Choroid plexus epithelial cell (primary cell): ENCODE measurements around the gene MTSS2.

Experiments used
- DNase-seq: peaks from one replicate; pipeline ENCODE4 v3.0.0-alpha.2; 2010; ENCODE audit warnings: low read depth
- H3K4me3 ChIP-seq: 2 replicates; pipeline ENCODE4 v1.5.1; 2011; ENCODE audit warnings: low read depth, mild to moderate bottlenecking, control low read depth, low read length, moderate library complexity
- TF ChIP-seq, protein P1 (sequence below): conservative IDR thresholded peaks from 2 replicates; pipeline ENCODE4 v1.5.1; 2011; ENCODE audit warnings: low read depth, mild to moderate bottlenecking, control low read depth, inconsistent platforms, low read length, moderate library complexity

The MTSS2 gene

DNA sequence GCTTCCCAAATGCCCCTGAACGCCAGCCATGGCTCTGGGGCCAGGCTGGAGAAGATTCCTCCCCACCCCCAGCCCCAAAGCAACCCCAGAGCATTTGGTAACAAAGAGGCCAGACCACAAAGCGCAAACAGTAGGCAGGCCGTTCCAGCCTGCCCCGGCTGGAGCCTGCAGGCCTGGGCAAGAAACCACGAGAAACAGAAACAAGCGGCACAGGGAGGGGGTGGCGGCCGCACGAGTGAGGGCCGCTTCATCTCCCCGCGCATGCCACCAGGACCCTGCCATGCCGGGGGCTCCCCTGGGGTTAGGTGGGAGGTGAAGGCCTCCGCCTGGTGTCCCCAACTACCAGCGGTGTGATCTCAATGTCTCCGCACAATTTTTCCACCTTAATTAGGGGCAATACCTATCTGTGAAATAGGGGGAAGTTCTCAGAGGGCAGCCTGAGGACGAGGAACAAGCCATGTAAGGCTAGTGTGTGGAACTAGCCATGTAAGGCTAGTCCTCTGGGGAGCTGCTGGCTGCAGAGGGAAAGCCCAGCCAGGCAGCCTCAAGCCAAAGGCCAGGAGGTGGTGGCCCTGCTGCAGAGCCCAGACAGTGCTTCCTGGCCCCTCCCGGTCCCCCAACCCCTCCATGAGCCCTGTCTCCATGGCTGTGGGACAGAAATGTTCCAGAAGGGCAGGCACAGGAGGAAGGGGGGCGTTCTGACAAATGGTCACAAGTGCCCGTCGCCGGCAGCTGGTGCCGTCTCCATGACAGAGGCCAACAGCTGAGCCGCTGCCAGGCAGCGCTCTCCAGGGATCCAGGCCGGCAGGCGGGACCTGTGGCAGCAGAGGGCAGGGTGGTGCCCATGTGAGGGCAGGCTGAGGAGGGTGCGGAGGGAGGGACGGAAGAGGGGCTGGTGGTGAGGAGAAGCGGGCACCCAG lies 14.5 kb upstream of the MTSS2 start:
- DNase-seq = no peak
- no peak overlapping the region for H3K4me3 ChIP-seq
- TF ChIP-seq, protein P1, sequence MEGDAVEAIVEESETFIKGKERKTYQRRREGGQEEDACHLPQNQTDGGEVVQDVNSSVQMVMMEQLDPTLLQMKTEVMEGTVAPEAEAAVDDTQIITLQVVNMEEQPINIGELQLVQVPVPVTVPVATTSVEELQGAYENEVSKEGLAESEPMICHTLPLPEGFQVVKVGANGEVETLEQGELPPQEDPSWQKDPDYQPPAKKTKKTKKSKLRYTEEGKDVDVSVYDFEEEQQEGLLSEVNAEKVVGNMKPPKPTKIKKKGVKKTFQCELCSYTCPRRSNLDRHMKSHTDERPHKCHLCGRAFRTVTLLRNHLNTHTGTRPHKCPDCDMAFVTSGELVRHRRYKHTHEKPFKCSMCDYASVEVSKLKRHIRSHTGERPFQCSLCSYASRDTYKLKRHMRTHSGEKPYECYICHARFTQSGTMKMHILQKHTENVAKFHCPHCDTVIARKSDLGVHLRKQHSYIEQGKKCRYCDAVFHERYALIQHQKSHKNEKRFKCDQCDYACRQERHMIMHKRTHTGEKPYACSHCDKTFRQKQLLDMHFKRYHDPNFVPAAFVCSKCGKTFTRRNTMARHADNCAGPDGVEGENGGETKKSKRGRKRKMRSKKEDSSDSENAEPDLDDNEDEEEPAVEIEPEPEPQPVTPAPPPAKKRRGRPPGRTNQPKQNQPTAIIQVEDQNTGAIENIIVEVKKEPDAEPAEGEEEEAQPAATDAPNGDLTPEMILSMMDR = no peak

GRCh38 chr16:70699696-70700095 lies 13.8 kb upstream of the MTSS2 start:
- TF ChIP-seq, protein P1 = no peak
- H3K4me3 ChIP-seq = no peak overlapping the region

DNA sequence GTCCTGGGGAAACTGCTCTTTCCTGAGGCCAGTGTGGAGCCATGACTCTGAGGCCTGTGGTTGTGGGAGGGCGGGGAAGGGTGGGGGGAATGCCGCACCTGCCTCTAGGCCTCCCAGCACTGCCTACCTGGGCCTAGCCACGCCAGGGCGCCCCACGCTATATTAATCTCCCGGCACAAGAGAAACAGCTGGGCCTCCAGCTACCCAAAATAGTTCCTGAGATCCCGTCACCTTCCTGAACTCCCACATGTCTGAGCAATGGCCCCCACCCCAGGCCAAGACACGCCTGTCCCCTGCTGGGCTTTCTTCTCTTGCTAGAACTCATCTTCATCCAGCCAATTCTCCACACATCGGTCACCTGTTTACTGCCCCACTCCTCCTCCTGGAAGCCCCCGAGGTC lies 13.0 kb upstream of the MTSS2 start:
- H3K4me3 ChIP-seq = no peak overlapping the region
- no peak for DNase-seq
- TF ChIP-seq, protein P1 = no peak

More at GRCh38 chr16:70699696-70700095, 13.8 kb upstream of the MTSS2 start:
- DNase-seq = no peak

GRCh38 chr16:70697594-70698170 lies 11.8 kb upstream of the MTSS2 start:
- TF ChIP-seq, protein P1 = peak; percentile 13
- H3K4me3 ChIP-seq = no peak overlapping the region
- DNase-seq = peak; percentile 32

DNA sequence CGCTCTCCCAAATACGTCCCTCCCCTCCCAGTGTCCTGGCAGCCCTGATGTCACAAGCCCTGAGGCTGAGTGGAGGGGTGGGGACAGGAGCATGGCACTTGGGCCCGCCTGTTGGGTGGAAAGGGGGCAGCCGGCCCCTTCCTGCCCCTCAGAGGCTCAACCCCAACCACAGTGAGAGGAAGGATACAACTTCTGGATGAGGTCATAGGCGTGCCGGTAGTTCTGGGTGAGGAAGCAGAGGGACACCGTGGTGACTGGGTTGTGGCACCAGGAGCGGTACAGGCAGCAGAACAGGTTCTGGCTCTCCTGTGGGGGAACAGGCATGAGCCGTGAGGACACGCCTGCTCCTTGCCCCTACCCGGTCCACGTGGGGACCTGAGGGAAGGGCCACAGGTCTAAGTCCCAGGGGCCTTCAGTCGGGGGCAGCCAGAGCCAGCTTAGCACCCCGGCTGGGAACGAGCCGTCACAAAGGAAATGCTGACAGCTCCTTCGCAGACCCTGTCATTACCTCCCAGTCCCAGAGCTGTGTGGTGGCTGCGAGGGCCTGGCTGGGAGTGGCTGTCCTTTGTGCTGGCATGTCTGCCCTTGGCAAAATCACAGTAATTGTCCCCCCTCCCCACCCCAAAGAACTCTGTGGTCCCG lies 11.2 kb upstream of the MTSS2 start:
- TF ChIP-seq, protein P1 = no peak
- no peak for DNase-seq

GRCh38 chr16:70696355-70696754 lies 10.5 kb upstream of the MTSS2 start:
- no peak overlapping the region for H3K4me3 ChIP-seq
- TF ChIP-seq, protein P1 = no peak
- DNase-seq = no peak

More for the DNA sequence above, 11.2 kb upstream of the MTSS2 start:
- H3K4me3 ChIP-seq = no peak overlapping the region
